Activated CD8-positive, alpha-beta memory T cell treated with anti-CD3 and anti-CD28 coated beads, Interleukin-2, amount 50 U/mL, for 1 hour (primary cell): Measurements from ENCODE around the gene ACTR3C.
"Not testable (repeated sequence)": the region's sequence is repeated elsewhere in the genome, so short reads cannot be mapped to it uniquely, and the experiment has no call there.

ENCODE experiments used
- DNase-seq: peaks from one replicate; pipeline ENCODE4 v3.0.0-alpha.2; 2020; ENCODE audit errors: extremely low read depth

The ACTR3C gene

GRCh38 chr7:150336746-150337145, 13.4 kb upstream of the ACTR3C start:
- DNase-seq: no peak

- DNase-seq: no peak
These were observed 12.4 kb upstream of the ACTR3C start for GRCh38 chr7:150335774-150336112.

- DNase-seq: no peak
These were observed 11.9 kb upstream of the ACTR3C start for GRCh38 chr7:150335108-150335773.

- DNase-seq: no peak
These were observed 10.8 kb upstream of the ACTR3C start for GRCh38 chr7:150334108-150334507.

- DNase-seq: no peak
These were observed 10.3 kb upstream of the ACTR3C start for GRCh38 chr7:150333659-150334058.

- DNase-seq: no peak
These were observed 9.7 kb upstream of the ACTR3C start for GRCh38 chr7:150332852-150333635.

GRCh38 chr7:150330211-150330885, 7.0 kb upstream of the ACTR3C start:
- no peak for DNase-seq

GRCh38 chr7:150329331-150330120, 6.2 kb upstream of the ACTR3C start:
- no peak for DNase-seq

GRCh38 chr7:150327308-150327707, 4.0 kb upstream of the ACTR3C start:
- DNase-seq: no peak

GRCh38 chr7:150326657-150327268, 3.4 kb upstream of the ACTR3C start:
- DNase-seq: no peak

GRCh38 chr7:150325901-150326300, 2.6 kb upstream of the ACTR3C start:
- no peak for DNase-seq

GRCh38 chr7:150325110-150325611, 1.8 kb upstream of the ACTR3C start:
- DNase-seq: no peak

GRCh38 chr7:150324373-150324961, 1.1 kb upstream of the ACTR3C start:
- DNase-seq: no peak

- no peak for DNase-seq
These were observed 482 bp upstream of the ACTR3C start for GRCh38 chr7:150323682-150324372.

- peak; percentile 21 for DNase-seq
These were observed 1.1 kb downstream of the ACTR3C start for GRCh38 chr7:150322114-150322832.

GRCh38 chr7:150321788-150322113, 1.6 kb downstream of the ACTR3C start:
- no peak for DNase-seq

GRCh38 chr7:150317748-150318444, 5.4 kb downstream of the ACTR3C start:
- no peak for DNase-seq

GRCh38 chr7:150316987-150317386, 6.4 kb downstream of the ACTR3C start:
- DNase-seq: not testable (repeated sequence)

- no peak for DNase-seq
These were observed 8.6 kb downstream of the ACTR3C start for GRCh38 chr7:150314639-150315239.
